K562 (cell line): ENCODE measurements around the gene PRMT3. TPM values are rescaled to one million over a fixed set of nuclear protein-coding genes. Genes with fewer than 3 reads are reported as not detected.

ENCODE experiments used
- ARID1B ChIP-seq: fragments of 450-650 bp; IDR thresholded peaks from 2 replicates; pipeline ENCODE4 v1.6.1; 2016; ENCODE audit warnings: antibody characterized with exemption, mild to moderate bottlenecking, inconsistent platforms
- CBFA2T3 ChIP-seq: fragments of 450-650 bp; IDR thresholded peaks from 2 replicates; pipeline ENCODE4 v1.6.1; 2017
- CTBP1 ChIP-seq: fragments of 450-650 bp; IDR thresholded peaks from 2 replicates; pipeline ENCODE4 v1.6.1; 2016; ENCODE audit warnings: borderline replicate concordance
- FOXK1 ChIP-seq: sonication (generic); formaldehyde crosslinking; IDR thresholded peaks from 2 replicates; pipeline ENCODE4 v1.8.0; 2022; ENCODE audit warnings: missing genetic modification reagents, mild to moderate bottlenecking, borderline replicate concordance
- FOXO4 ChIP-seq: fragments of 450-650 bp; formaldehyde crosslinking; IDR thresholded peaks from 2 replicates; pipeline ENCODE4 v1.4.0; 2020; ENCODE audit warnings: mild to moderate bottlenecking, moderate library complexity
- GTF3C2 ChIP-seq: IDR thresholded peaks from 3 replicates; pipeline ENCODE4 v1.6.1; 2011; ENCODE audit warnings: borderline replicate concordance, mild to moderate bottlenecking, moderate library complexity; ENCODE audit not compliant: insufficient read length; ENCODE audit errors: extremely low read depth
- HMGN3 ChIP-seq: IDR thresholded peaks from 2 replicates; pipeline ENCODE4 v1.6.1; 2011; ENCODE audit warnings: borderline replicate concordance, low read depth, mild to moderate bottlenecking, mixed read lengths, low read length; ENCODE audit not compliant: insufficient read length; ENCODE audit errors: extremely low read depth
- KHSRP ChIP-seq: fragments of 450-650 bp; IDR thresholded peaks from 2 replicates; pipeline ENCODE4 v1.6.1; 2017
- MBD2 ChIP-seq: sonication (generic); IDR thresholded peaks from 2 replicates; pipeline ENCODE4 v1.6.1; 2016; ENCODE audit warnings: low read depth, borderline replicate concordance
- MCM7 ChIP-seq, 2 experiments: fragments of 450-650 bp; IDR thresholded peaks; 2 replicates each; pipeline ENCODE4 v1.6.1; 2016 to 2018
- RBM34 ChIP-seq: fragments of 200-400 bp; formaldehyde crosslinking; IDR thresholded peaks from 2 replicates; pipeline ENCODE4 v1.6.1; 2018; ENCODE audit warnings: low read length, borderline replicate concordance; ENCODE audit not compliant: insufficient read depth
- RCOR1 ChIP-seq, 2 experiments: IDR thresholded peaks; 2 replicates each; pipeline ENCODE4 v1.6.1; 2012; ENCODE audit warnings: low read depth in 2 of 2, low read length in 2 of 2, borderline replicate concordance in 1 of 2, improper control_type of control experiment in 1 of 2
- SIRT6 ChIP-seq: IDR thresholded peaks from one replicate; pipeline ENCODE4 v1.6.1; 2012; ENCODE audit warnings: low read depth, mild to moderate bottlenecking, control low read depth, inconsistent platforms, low read length, moderate library complexity
- SRSF3 ChIP-seq: fragments of 200-400 bp; formaldehyde crosslinking; IDR thresholded peaks from 2 replicates; pipeline ENCODE4 v1.6.1; 2016; ENCODE audit warnings: mild to moderate bottlenecking, low read length, moderate library complexity; ENCODE audit not compliant: insufficient read depth
- THAP12 ChIP-seq: fragments of 250-450 bp; sonication (Bioruptor Pico); IDR thresholded peaks from 2 replicates; pipeline ENCODE4 v1.9.0; 2021; ENCODE audit warnings: mild to moderate bottlenecking, inconsistent platforms
- THRB ChIP-seq: fragments of 450-650 bp; formaldehyde crosslinking; conservative IDR thresholded peaks from 2 replicates; pipeline ENCODE4 v1.4.0; 2022; ENCODE audit warnings: mild to moderate bottlenecking, missing genetic modification characterization
- XRCC5 ChIP-seq: fragments of 200-400 bp; formaldehyde crosslinking; IDR thresholded peaks from 2 replicates; pipeline ENCODE4 v1.6.1; 2017; ENCODE audit warnings: low read depth, mild to moderate bottlenecking, low read length
- ZNF316 ChIP-seq: fragments of 450-650 bp; IDR thresholded peaks from 2 replicates; pipeline ENCODE4 v1.6.1; 2016
- polyA plus RNA-seq, 8 experiments: library from polyadenylated mRNA; depleted of rRNA in 4 of 8; stranded (reverse) in 5 of 8; unstranded in 3 of 8; fragments of >200 nt; fragmentation: Nextera tagmentation in 2 of 8; fragmentation: Illumina TruSeq in 1 of 8; extraction: Ambion mirVana in 2 of 8; extraction: Trizol in 1 of 8; gene quantifications; 2 replicates each; pipeline versions ENCODE4 v1.2.1 to v1.2.3, GENCODE V29; 2011 to 2014; ENCODE audit warnings: inconsistent platforms in 1 of 8, missing spikeins in 1 of 8
- total RNA-seq, 7 experiments: library from RNA; depleted of rRNA in 6 of 7; stranded (reverse); fragments of >200 nt in 6 of 7; fragmentation: Illumina TruSeq in 2 of 7; extraction: Trizol in 2 of 7; gene quantifications; 2 replicates each; pipeline versions ENCODE4 v1.2.1 to v1.2.3, GENCODE V29; 2011 to 2021; ENCODE audit warnings: low replicate concordance in 1 of 7

Gene PRMT3
- total and polyA plus RNA-seq, 9 of the 15 experiments (the other 6 are each of a cell fraction or from before 2014, with no cell fraction given): 24.0 to 62.1 (median 44.7) TPM

GRCh38 chr11:20458905-20459632, 71.6 kb downstream of the PRMT3 start (continued):
- TF ChIP-seq FOXO4 (no peak), RCOR1 (IDR thresholded peaks at IDR 0.05; ENCODE audit: borderline replicate concordance in 1 of 2, low read depth in 2 of 2, low read length in 2 of 2) (peak; percentile 40 to 87; a peak in 3 of 4 replicates), ARID1B (peak; percentile 99), MBD2 (peak; percentile 84), GTF3C2 (no peak), SIRT6 (no peak), KHSRP (peak; percentile 81), CBFA2T3 (peak; percentile 99), MCM7 (IDR thresholded peaks at IDR 0.05) (no peak), RBM34 (no peak), SRSF3 (no peak), CTBP1 (peak; percentile 32; the same call in 1 of the 2 replicates), THRB (no peak), XRCC5 (no peak), FOXK1 (CRISPR knock-in tag) (no peak), THAP12 (CRISPR knock-in tag) (no peak), ZNF316 (0 out of 2 replicates have a peak, but pooled peaks have one; percentile 1), HMGN3 (peak; percentile 91)
